Thoracic aorta (tissue), 2 donors: ENCODE measurements around the gene UBC. TPM values are rescaled to one million over a fixed set of nuclear protein-coding genes. Genes with fewer than 3 reads are reported as not detected.
"Not testable (repeated sequence)": the region's sequence is repeated elsewhere in the genome, so short reads cannot be mapped to it uniquely, and the experiment has no call there.

Source experiments
- ATAC-seq: fragments of 150-250 bp; one replicate; pipeline ENCODE4 v1.8.0; 2017; ENCODE audit warnings: low read depth; ENCODE audit not compliant: insufficient number of reproducible peaks, low FRiP score
- DNase-seq: peaks from one replicate; pipeline ENCODE4 v3.0.0-alpha.2; 2020; ENCODE audit warnings: low spot score
- H3K27ac ChIP-seq, 2 donors: fragments of 200-600 bp; sonication (generic); 1 replicate in 1 of 2; 2 replicates in 1 of 2; pipeline ENCODE4 v1.5.1; 2016; ENCODE audit warnings: mild to moderate bottlenecking in 2 of 2, moderate library complexity in 2 of 2
- H3K27me3 ChIP-seq: fragments of 200-600 bp; sonication (generic); replicated peaks from 2 replicates; pipeline ENCODE4 v1.6.0; 2016; ENCODE audit warnings: mild to moderate bottlenecking; ENCODE audit not compliant: insufficient read depth
- H3K36me3 ChIP-seq: fragments of 200-600 bp; sonication (generic); one replicate; pipeline ENCODE4 v1.5.1; 2016
- H3K4me1 ChIP-seq, 2 donors: fragments of 200-600 bp; sonication (generic); 1 replicate in 1 of 2; 2 replicates in 1 of 2; pipeline versions ENCODE4 v1.5.1 to v1.6.0; 2016; ENCODE audit warnings: low read depth in 2 of 2, mild to moderate bottlenecking in 1 of 2; ENCODE audit not compliant: control insufficient read depth in 1 of 2
- H3K4me3 ChIP-seq: fragments of 200-600 bp; sonication (generic); 2 replicates; pipeline ENCODE4 v1.5.1; 2016; ENCODE audit warnings: mild to moderate bottlenecking
- H3K9me3 ChIP-seq: fragments of 200-600 bp; sonication (generic); 2 replicates; pipeline ENCODE4 v1.5.1; 2016
- total RNA-seq, 2 donors: library from RNA; depleted of rRNA; stranded (reverse); fragments of >200 nt; gene quantifications; one replicate each; pipeline versions ENCODE4 v1.1.0 to v1.2.3, GENCODE V29; 2016
- TF ChIP-seq, protein P1 (sequence below): fragments of 200-600 bp; sonication (generic); IDR thresholded peaks from one replicate; pipeline ENCODE4 v1.5.1; 2019; ENCODE audit warnings: antibody characterized with exemption

The UBC gene
- total RNA-seq, 2 donors from 2014 or later = 1,069 to 1,422 TPM

DNA sequence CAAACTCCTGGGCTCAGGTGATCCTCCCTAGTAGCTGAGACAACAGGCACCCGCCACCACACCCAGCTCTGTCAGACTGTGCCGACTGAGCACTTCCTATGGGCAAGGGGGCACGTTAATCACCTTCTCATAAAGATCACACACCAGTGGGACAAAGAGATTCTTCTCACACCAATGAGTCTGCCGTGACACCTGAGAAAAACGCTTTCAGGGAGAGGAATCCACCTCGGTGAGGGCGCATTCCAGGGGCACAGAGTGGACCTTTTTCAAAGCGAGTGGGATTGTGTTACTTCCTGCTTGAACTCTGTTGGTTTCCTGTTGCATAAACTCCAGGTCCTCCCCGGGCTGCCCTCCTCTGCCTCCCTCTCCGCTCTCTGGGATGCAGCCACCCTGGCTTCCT is 33.3 kb downstream of the UBC start:
- TF ChIP-seq, protein P1, sequence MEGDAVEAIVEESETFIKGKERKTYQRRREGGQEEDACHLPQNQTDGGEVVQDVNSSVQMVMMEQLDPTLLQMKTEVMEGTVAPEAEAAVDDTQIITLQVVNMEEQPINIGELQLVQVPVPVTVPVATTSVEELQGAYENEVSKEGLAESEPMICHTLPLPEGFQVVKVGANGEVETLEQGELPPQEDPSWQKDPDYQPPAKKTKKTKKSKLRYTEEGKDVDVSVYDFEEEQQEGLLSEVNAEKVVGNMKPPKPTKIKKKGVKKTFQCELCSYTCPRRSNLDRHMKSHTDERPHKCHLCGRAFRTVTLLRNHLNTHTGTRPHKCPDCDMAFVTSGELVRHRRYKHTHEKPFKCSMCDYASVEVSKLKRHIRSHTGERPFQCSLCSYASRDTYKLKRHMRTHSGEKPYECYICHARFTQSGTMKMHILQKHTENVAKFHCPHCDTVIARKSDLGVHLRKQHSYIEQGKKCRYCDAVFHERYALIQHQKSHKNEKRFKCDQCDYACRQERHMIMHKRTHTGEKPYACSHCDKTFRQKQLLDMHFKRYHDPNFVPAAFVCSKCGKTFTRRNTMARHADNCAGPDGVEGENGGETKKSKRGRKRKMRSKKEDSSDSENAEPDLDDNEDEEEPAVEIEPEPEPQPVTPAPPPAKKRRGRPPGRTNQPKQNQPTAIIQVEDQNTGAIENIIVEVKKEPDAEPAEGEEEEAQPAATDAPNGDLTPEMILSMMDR = no peak
- Histone ChIP-seq H3K36me3 (no peaks in the 10 kb centered on the region), H3K27me3 (no peaks in the 10 kb centered on the region), H3K4me1 (no peaks in the 10 kb centered on the region), H3K27ac (no peak overlapping the region), H3K9me3 (no peaks in the 10 kb centered on the region), H3K4me3 (no peak overlapping the region)
- DNase-seq (no peak), ATAC-seq (no peak)

DNA sequence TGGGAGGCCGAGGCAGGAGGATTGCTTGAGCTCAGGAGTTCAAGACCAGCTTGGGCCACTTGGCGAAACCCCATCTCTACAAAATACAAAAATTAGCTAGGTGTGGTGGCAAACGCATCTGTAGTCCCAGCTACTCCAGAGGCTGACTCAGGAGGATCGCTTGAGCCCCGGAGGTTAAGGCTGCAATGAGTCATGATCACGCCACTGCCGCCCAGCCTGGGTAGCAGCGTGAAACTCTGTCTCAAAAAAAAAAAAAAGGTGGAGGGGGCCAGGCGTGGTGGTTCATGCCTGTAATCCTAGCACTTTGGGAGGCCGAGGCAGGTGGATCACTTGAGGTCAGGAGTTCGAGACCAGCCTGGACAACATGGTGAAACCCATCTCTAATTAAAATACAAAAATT is 34.1 kb downstream of the UBC start:
- DNase-seq = not testable (repeated sequence)

DNA sequence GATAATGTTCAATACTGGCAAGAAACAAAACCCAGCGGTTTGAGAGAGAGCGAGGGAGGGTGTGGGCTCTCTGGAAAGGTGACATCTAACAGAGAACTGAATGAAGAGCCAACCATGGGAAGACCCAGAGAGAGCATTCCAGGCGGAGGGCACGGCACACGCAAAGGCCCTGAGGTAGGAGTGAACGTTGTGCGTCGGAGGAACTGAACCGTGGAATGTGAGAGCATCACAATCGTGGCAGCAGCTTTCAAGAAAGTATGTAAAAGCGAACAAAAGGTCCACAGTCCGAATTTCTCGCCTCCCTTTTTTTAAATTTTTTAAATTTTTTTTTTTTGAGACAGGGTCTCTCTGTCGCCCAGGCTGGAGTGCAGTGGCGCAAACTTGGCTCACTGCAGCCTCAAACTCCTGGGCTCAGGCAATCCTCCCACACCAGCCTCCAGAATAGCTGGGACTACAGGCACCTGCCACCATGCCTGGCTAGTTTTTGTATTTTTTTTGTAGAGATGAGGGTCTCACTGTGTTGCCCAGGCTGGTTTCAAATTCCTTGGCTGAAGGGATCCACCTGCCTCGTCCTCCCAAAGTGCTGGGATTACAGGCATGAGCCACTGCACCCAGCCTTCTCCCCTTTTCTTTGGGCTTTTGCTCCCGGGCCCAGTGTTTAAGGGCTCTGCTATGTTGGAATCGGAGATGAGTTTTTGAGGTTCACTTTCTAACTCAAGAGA is 35.5 kb downstream of the UBC start:
- no peak for ATAC-seq

More for the DNA sequence above, 34.1 kb downstream of the UBC start:
- not testable (repeated sequence) for H3K9me3 ChIP-seq, H3K27ac ChIP-seq, H3K36me3 ChIP-seq, H3K4me3 ChIP-seq, ATAC-seq, H3K4me1 ChIP-seq, H3K27me3 ChIP-seq

DNA sequence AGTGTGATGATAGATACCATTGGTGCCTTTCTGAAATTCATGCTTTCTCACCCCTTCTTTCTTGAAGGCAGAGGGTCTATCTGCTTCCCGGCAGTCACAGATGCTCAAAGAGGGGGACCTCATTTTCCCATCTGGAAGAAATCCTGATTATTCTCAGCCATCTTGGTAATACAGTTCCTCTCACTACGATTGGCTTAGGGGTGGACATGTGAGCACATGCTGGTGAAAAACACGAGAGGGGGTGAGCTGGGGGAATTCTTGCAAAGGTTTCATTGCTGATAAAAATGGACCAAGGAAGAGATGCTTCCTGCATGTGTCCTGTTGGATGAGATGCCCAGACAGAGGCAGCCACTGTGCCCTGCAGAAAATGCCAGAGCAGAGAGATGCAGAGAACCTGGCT is 37.0 kb downstream of the UBC start:
- Histone ChIP-seq H3K4me1 (no peaks in the 10 kb centered on the region), H3K27ac (no peak overlapping the region), H3K9me3 (no peaks in the 10 kb centered on the region), H3K4me3 (no peak overlapping the region), H3K27me3 (no peaks in the 10 kb centered on the region), H3K36me3 (no peaks in the 10 kb centered on the region)
- ATAC-seq (no peak), DNase-seq (no peak)
- TF ChIP-seq, protein P1 = no peak

More for the DNA sequence above, 35.5 kb downstream of the UBC start:
- Histone ChIP-seq H3K27ac (no peak overlapping the region), H3K27me3 (no peaks in the 10 kb centered on the region), H3K36me3 (no peaks in the 10 kb centered on the region), H3K4me1 (no peaks in the 10 kb centered on the region), H3K4me3 (no peak overlapping the region), H3K9me3 (no peaks in the 10 kb centered on the region)
- DNase-seq = no peak
- TF ChIP-seq, protein P1 = no peak

DNA sequence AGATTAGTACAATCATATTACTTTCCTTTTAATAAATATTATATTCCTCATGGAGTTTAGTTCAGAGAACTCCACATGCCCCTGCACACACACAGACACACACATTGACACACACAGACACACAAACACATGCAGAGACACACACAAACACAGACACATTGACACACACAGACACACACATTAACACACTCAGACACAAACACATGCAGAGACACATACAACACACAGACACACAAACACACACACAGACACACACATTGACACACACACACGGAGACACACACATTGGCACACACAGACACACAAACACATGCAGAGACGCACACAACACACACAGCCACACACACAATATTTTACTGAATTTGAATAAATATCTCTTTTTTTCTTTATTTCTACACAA is 38.3 kb downstream of the UBC start:
- Histone ChIP-seq H3K4me1 (no peaks in the 10 kb centered on the region), H3K4me3 (no peak overlapping the region), H3K36me3 (no peaks in the 10 kb centered on the region), H3K9me3 (no peaks in the 10 kb centered on the region), H3K27ac (no peak overlapping the region), H3K27me3 (no peaks in the 10 kb centered on the region)
- no peak for ATAC-seq
- DNase-seq = no peak
- TF ChIP-seq, protein P1 = no peak

DNA sequence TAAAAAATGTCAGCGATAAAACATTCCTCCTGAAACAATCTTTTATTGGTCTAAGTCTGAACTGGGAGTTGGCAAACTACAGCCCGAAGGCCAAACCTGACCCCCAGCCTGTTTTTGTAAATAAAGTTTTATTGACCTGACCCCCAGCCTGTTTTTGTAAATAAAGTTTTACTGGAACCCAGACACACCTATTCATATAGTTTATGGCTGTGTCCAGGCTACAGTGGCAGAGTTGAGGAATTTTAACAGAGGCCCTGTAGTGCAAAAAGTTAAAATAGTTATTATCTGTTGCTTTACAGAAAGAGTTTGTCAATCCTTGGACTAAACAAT is 38.7 kb downstream of the UBC start:
- Histone ChIP-seq H3K36me3 (no peaks in the 10 kb centered on the region), H3K27ac (no peak overlapping the region), H3K9me3 (no peaks in the 10 kb centered on the region), H3K4me3 (no peak overlapping the region), H3K27me3 (no peaks in the 10 kb centered on the region), H3K4me1 (no peaks in the 10 kb centered on the region)
- TF ChIP-seq, protein P1 = no peak
- no peak for DNase-seq
- ATAC-seq = no peak
